OCI-LY7 (cell line): ENCODE measurements around the gene LTA4H. TPM values are rescaled to one million over a fixed set of nuclear protein-coding genes. Genes with fewer than 3 reads are reported as not detected.
"Not testable (repeated sequence)": the region's sequence is repeated elsewhere in the genome, so short reads cannot be mapped to it uniquely, and the experiment has no call there.

ENCODE experiments used
- BruUV-seq: library from RNA; stranded (reverse); fragments of 400-500 nt; replicated peaks from 2 replicates; lab custom pipeline; 2021; lab: Mats Ljungman, UMichigan
- CTCF ChIA-PET: fragments of 300-600 bp; sonication (Branson Sonifier 250); formaldehyde crosslinking; loops from one replicate; lab custom pipeline; 2022; ENCODE audit warnings: antibody characterized with exemption; ENCODE audit not compliant: unreplicated experiment; lab: Charles Lee
- POLR2A ChIA-PET: fragments of 300-600 bp; sonication (Branson Sonifier 250); formaldehyde crosslinking; loops from one replicate; lab custom pipeline; 2022; ENCODE audit warnings: antibody characterized with exemption; lab: Charles Lee
- DNase-seq: peaks from one replicate; pipeline ENCODE4 v3.0.0-alpha.2; 2015; ENCODE audit warnings: low spot score
- H2AFZ ChIP-seq: fragments of 200-600 bp; sonication (generic), shearing (Covaris generic); 2 replicates; pipeline ENCODE4 v1.6.1; 2014; ENCODE audit warnings: mild to moderate bottlenecking, antibody characterized with exemption, low read length, moderate library complexity
- H3K27ac ChIP-seq: fragments of 200-600 bp; sonication (generic); 2 replicates; pipeline ENCODE4 v1.5.1; 2014; ENCODE audit warnings: mixed run types, low read depth, mild to moderate bottlenecking, moderate library complexity, low read length, inconsistent platforms; ENCODE audit not compliant: poor library complexity, severe bottlenecking
- H3K36me3 ChIP-seq: fragments of 200-600 bp; sonication (generic); 2 replicates; pipeline ENCODE4 v1.6.1; 2014; ENCODE audit warnings: mild to moderate bottlenecking, antibody characterized with exemption, low read length, moderate library complexity, mixed read lengths; ENCODE audit not compliant: insufficient read depth
- H3K4me1 ChIP-seq: fragments of 200-600 bp; sonication (generic); 2 replicates; pipeline ENCODE4 v1.5.1; 2014; ENCODE audit warnings: mild to moderate bottlenecking, low read length; ENCODE audit not compliant: insufficient read depth, poor library complexity, severe bottlenecking
- H3K4me2 ChIP-seq: fragments of 200-600 bp; sonication (generic); 2 replicates; pipeline ENCODE4 v1.6.1; 2014; ENCODE audit warnings: mild to moderate bottlenecking, low read length
- H3K4me3 ChIP-seq: fragments of 200-600 bp; sonication (generic); 2 replicates; pipeline ENCODE4 v1.5.1; 2014; ENCODE audit warnings: mild to moderate bottlenecking, low read depth, low read length; ENCODE audit not compliant: poor library complexity, severe bottlenecking
- H3K79me2 ChIP-seq: fragments of 200-600 bp; sonication (generic); 2 replicates; pipeline ENCODE4 v1.6.1; 2016; ENCODE audit warnings: low read depth, mild to moderate bottlenecking, low read length, moderate library complexity, mixed read lengths; ENCODE audit not compliant: insufficient read depth
- H3K9me2 ChIP-seq: fragments of 200-600 bp; sonication (generic); 2 replicates; pipeline ENCODE4 v1.6.1; 2016; ENCODE audit warnings: mild to moderate bottlenecking, low read length, mixed read lengths; ENCODE audit not compliant: insufficient read depth
- H3K9me3 ChIP-seq: fragments of 200-600 bp; sonication (generic); 2 replicates; pipeline ENCODE4 v1.6.1; 2014; ENCODE audit warnings: mild to moderate bottlenecking, mixed run types, low read length, mixed read lengths
- H4K20me1 ChIP-seq: fragments of 200-600 bp; sonication (generic); 2 replicates; pipeline ENCODE4 v1.6.1; 2014; ENCODE audit warnings: mild to moderate bottlenecking, antibody characterized with exemption, low read length, moderate library complexity, mixed read lengths; ENCODE audit not compliant: insufficient read depth
- EZH2phosphoT487 ChIP-seq: fragments of 200-600 bp; sonication (generic); IDR thresholded peaks from 2 replicates; pipeline ENCODE4 v1.6.1; 2018; ENCODE audit warnings: low read depth, borderline replicate concordance, mild to moderate bottlenecking, mixed run types, antibody characterized with exemption, low read length, moderate library complexity, mixed read lengths
- intact Hi-C: fragments of 100-400 bp; cut with micrococcal nuclease; formaldehyde crosslinking; loops from one replicate; pipeline ENCODE4 v1.10.0; 2022; ENCODE audit not compliant: unreplicated experiment
- total RNA-seq, 2 experiments: library from RNA; depleted of rRNA in 1 of 2; stranded (reverse); fragments of >200 nt in 1 of 2; shearing (Covaris generic) in 1 of 2; gene quantifications; 2 replicates each; pipeline ENCODE4 v1.2.3, GENCODE V29; 2014 to 2022
- TF ChIP-seq, protein P1 (sequence below): fragments of 200-600 bp; sonication (generic); conservative IDR thresholded peaks from 2 replicates; pipeline ENCODE4 v1.5.1; 2014; ENCODE audit warnings: mild to moderate bottlenecking, antibody characterized with exemption, low read length, moderate library complexity, mixed read lengths

LTA4H gene
- total RNA-seq, 2 experiments from 2014 or later = 86.7 to 122 TPM

GRCh38 chr12:95972832-95973456 lies 62.4 kb downstream of the LTA4H start:
- BruUV-seq = no TSS peak
- Histone ChIP-seq H3K27ac (no peak overlapping the region), H3K4me2 (no peak overlapping the region), H3K4me1 (peaks cover 16% of the 10 kb centered on the region), H3K79me2 (no peaks in the 10 kb centered on the region), H3K36me3 (no peaks in the 10 kb centered on the region), H3K9me2 (no peaks in the 10 kb centered on the region), H3K4me3 (no peak overlapping the region), H4K20me1 (no peaks in the 10 kb centered on the region), H3K9me3 (no peaks in the 10 kb centered on the region), H2AFZ (no peak overlapping the region)
- POLR2A ChIA-PET = interaction anchor here (0.6 to 1.8 kb wide), 6 partner anchors 15 to 708 kb away, joined by 3 to 17 read pairs (median 4); partner anchors contain the start of genes AMDHD1 and CCDC38
- no peak for TF ChIP-seq EZH2phosphoT487
- TF ChIP-seq, protein P1, sequence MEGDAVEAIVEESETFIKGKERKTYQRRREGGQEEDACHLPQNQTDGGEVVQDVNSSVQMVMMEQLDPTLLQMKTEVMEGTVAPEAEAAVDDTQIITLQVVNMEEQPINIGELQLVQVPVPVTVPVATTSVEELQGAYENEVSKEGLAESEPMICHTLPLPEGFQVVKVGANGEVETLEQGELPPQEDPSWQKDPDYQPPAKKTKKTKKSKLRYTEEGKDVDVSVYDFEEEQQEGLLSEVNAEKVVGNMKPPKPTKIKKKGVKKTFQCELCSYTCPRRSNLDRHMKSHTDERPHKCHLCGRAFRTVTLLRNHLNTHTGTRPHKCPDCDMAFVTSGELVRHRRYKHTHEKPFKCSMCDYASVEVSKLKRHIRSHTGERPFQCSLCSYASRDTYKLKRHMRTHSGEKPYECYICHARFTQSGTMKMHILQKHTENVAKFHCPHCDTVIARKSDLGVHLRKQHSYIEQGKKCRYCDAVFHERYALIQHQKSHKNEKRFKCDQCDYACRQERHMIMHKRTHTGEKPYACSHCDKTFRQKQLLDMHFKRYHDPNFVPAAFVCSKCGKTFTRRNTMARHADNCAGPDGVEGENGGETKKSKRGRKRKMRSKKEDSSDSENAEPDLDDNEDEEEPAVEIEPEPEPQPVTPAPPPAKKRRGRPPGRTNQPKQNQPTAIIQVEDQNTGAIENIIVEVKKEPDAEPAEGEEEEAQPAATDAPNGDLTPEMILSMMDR = no peak
- CTCF ChIA-PET = no interaction called here
- intact Hi-C loops = no loop called here
- DNase-seq = no peak

- Histone ChIP-seq H3K4me1 (peaks cover 16% of the 10 kb centered on the region), H3K9me3 (no peaks in the 10 kb centered on the region), H2AFZ (no peak overlapping the region), H3K4me2 (no peak overlapping the region), H3K36me3 (no peaks in the 10 kb centered on the region), H3K4me3 (no peak overlapping the region), H3K9me2 (no peaks in the 10 kb centered on the region), H3K27ac (no peak overlapping the region), H3K79me2 (no peaks in the 10 kb centered on the region), H4K20me1 (no peaks in the 10 kb centered on the region)
- no TSS peak for BruUV-seq
- no peak for DNase-seq
- TF ChIP-seq, protein P1 = no peak
- TF ChIP-seq EZH2phosphoT487 = no peak
- intact Hi-C loops = no loop called here
- ChIA-PET CTCF (no interaction called here), POLR2A (interaction anchor here (0.6 to 0.7 kb wide), 2 partner anchors 377 to 722 kb away, joined by 3 to 5 read pairs; no protein-coding TSS in a partner anchor)
Measured at GRCh38 chr12:95970905-95971304, 64.5 kb downstream of the LTA4H start.

DNA sequence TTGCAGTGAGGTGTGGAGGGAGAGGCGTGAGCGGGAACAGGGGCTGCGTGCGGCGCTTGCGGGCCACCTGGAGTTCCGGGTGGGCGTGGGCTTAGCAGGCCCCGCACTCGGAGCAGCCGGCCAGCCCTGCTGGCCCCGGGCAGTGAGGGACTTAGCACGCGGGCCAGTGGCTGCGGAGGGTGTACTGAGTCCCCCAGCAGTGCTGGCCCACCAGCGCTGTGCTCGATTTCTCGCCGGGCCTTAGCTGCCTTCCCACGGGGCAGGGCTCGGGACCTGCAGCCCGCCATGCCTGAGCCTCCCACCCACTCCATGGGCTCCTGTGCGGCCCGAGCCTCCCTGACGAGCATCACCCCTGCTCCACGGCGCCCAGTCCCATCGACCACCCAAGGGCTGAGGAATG lies 66.3 kb downstream of the LTA4H start:
- H3K9me3 ChIP-seq, CTCF ChIA-PET: not testable (repeated sequence)

More for the DNA sequence above, 66.3 kb downstream of the LTA4H start:
- POLR2A ChIA-PET, H3K27ac ChIP-seq, H3K4me3 ChIP-seq, H3K4me2 ChIP-seq, H4K20me1 ChIP-seq, DNase-seq, H3K36me3 ChIP-seq, H3K4me1 ChIP-seq, H3K9me2 ChIP-seq, H2AFZ ChIP-seq, intact Hi-C loops, H3K79me2 ChIP-seq, BruUV-seq: not testable (repeated sequence)
